Activated T-cell treated with anti-CD3 and anti-CD28 coated beads, Interleukin-2, amount 50 U/mL, for 72 hours (primary cell): Measurements from ENCODE around the gene CEP89. TPM values are rescaled to one million over a fixed set of nuclear protein-coding genes. Genes with fewer than 3 reads are reported as not detected.
"Not testable (repeated sequence)": the region's sequence is repeated elsewhere in the genome, so short reads cannot be mapped to it uniquely, and the experiment has no call there.

Experiments
- ATAC-seq, 2 donors: fragments of 150-1000 bp; cut with Tn5 transposase; replicated peaks in 1 of 2; 2 replicates each; pipeline ENCODE4 v1.10.0; 2021; ENCODE audit warnings: moderate library complexity in 2 of 2, mild to moderate bottlenecking in 1 of 2
- DNase-seq, 2 donors: peaks; one replicate each; pipeline ENCODE4 v3.0.0; 2021 to 2022; ENCODE audit warnings: mixed read lengths in 1 of 2
- H3K27ac Mint-ChIP-seq: one replicate; pipeline ENCODE4 v1.8.0; 2022; ENCODE audit warnings: mild to moderate bottlenecking, moderate library complexity, mixed read lengths
- H3K27me3 Mint-ChIP-seq: one replicate; pipeline ENCODE4 v1.8.0; 2022; ENCODE audit warnings: low read depth, mixed read lengths
- H3K36me3 Mint-ChIP-seq, 2 donors: one replicate each; pipeline ENCODE4 v1.8.0; 2022; ENCODE audit warnings: mixed read lengths in 2 of 2, mild to moderate bottlenecking in 1 of 2; ENCODE audit not compliant: insufficient read depth in 2 of 2
- H3K4me1 Mint-ChIP-seq: one replicate; pipeline ENCODE4 v1.8.0; 2022; ENCODE audit warnings: low read depth, mixed read lengths
- H3K4me3 Mint-ChIP-seq, 2 donors: one replicate each; pipeline ENCODE4 v1.8.0; 2022; ENCODE audit warnings: mild to moderate bottlenecking in 2 of 2, mixed read lengths in 2 of 2, moderate library complexity in 2 of 2
- H3K9me3 Mint-ChIP-seq, 2 donors: one replicate each; pipeline ENCODE4 v1.8.0; 2022; ENCODE audit warnings: mixed read lengths in 2 of 2
- total RNA-seq, 2 donors: library from RNA; stranded (reverse); gene quantifications; one replicate each; pipeline ENCODE4 v1.2.3, GENCODE V29; 2022

The CEP89 gene
- total RNA-seq = 10 to 100 TPM; 21.6 to 22.9 TPM

DNA sequence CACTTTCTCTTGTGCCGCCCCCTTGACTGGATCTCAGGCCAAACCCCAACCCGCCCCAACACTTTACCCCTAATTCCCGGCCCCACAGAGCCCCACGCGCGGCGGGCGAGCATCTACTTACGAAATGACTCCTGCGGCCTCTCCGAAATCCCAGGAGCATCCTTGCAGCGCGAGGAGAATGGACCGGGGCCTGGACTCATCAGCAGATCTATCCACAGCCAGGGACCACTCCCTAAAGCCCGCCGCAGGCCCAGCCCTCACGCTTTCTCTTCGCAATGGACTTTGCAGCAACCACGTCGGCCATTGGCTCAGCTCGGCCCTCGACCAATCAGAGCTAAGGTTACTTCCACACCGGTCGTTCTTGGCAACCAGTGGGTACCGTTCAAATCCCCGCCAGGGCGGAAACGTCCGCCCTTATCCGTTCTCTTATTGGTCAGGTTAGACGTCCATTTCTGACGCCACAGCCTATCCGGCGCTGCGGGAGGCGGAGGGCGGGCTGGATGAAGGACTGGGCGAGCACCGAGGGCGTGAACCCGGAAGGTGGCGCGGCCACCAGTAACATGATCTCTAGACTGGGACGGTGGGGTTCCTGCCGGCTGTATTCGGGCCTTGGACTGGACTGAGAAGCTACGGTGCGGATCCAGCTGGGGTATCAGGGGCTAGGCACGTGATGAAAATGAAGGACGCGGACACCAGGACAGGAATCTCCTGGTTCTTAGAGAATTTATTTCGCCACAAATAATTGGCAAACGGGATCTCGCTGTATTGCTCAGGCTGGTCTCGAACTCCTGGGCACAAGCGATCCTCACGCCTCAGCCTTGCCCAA is at the start of gene CEP89, which contains the start of gene FAAP24:
Gene CEP89 (minus strand): TSS at position 244 of the 826 bp plus-strand sequence. CDS start 84 bp downstream, at position 160.
Gene FAAP24 (plus strand): TSS at position 528 of the 826 bp plus-strand sequence. CDS start 955 bp downstream, outside the sequence.
- Mint-ChIP-seq H3K9me3 (no peaks in the 10 kb centered on the region), H3K27me3 (no peaks in the 10 kb centered on the region), H3K36me3 (peaks cover 8 to 13% of the 10 kb centered on the region in 2 donors), H3K4me3 (peak within 1 kb of the TSS; percentile 97 to 100), H3K4me1 (peaks cover 17% of the 10 kb centered on the region), H3K27ac (peak within 1 kb of the TSS; percentile 95)
- DNase-seq = peak; percentile 97 to 98
- ATAC-seq = peak; percentile 98 to 99

DNA sequence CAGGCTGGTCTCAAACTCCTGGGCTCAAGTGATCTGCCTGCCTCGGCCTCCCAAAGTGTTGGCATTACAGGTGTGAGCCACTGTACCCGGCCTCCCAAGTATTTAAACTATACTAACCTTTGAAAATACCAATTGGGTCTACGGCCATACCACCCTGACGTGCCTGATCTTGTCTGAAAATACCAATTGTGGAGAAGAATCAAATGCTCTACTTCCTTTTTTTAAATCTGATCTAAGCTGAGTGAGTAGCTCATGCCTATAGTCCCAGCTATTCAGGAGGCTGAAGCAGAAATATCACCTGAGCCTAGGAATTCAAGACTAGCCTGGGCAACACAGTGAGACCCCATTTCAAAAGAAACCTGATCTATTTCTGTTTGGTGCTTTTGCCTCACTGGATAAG is 39.1 kb upstream of the CEP89 start:
- DNase-seq, H3K4me3 Mint-ChIP-seq, H3K27ac Mint-ChIP-seq, H3K36me3 Mint-ChIP-seq, ATAC-seq, H3K9me3 Mint-ChIP-seq, H3K4me1 Mint-ChIP-seq, H3K27me3 Mint-ChIP-seq: not testable (repeated sequence)

GRCh38 chr19:33008738-33009137 is 37.0 kb upstream of the CEP89 start:
- Mint-ChIP-seq H3K27me3 (no peaks in the 10 kb centered on the region), H3K36me3 (no peaks in the 10 kb centered on the region), H3K9me3 (no peaks in the 10 kb centered on the region), H3K4me1 (no peaks in the 10 kb centered on the region), H3K27ac (no peak overlapping the region), H3K4me3 (no peak overlapping the region)
- ATAC-seq (no peak), DNase-seq (no peak)

GRCh38 chr19:33005440-33005839 is 33.7 kb upstream of the CEP89 start:
- H3K4me1 Mint-ChIP-seq = peaks cover 4% of the 10 kb centered on the region
- no peaks in the 10 kb centered on the region for H3K27me3 Mint-ChIP-seq
- H3K36me3 Mint-ChIP-seq = no peaks in the 10 kb centered on the region
- no peaks in the 10 kb centered on the region for H3K9me3 Mint-ChIP-seq
- no peak overlapping the region for H3K4me3 Mint-ChIP-seq
- H3K27ac Mint-ChIP-seq = no peak overlapping the region
- DNase-seq = no peak
- ATAC-seq = no peak

- not testable (repeated sequence) for H3K36me3 Mint-ChIP-seq, H3K4me1 Mint-ChIP-seq, ATAC-seq, H3K27ac Mint-ChIP-seq, DNase-seq, H3K4me3 Mint-ChIP-seq, H3K9me3 Mint-ChIP-seq, H3K27me3 Mint-ChIP-seq
Observed at GRCh38 chr19:33003424-33004024, 31.8 kb upstream of the CEP89 start.

- H3K9me3 Mint-ChIP-seq, H3K27ac Mint-ChIP-seq, H3K27me3 Mint-ChIP-seq, H3K36me3 Mint-ChIP-seq, ATAC-seq, DNase-seq, H3K4me3 Mint-ChIP-seq: not testable (repeated sequence)
- H3K4me1 Mint-ChIP-seq = peaks cover 12% of the 10 kb centered on the region
Observed at GRCh38 chr19:33002126-33002865, 30.5 kb upstream of the CEP89 start.

GRCh38 chr19:33000910-33001309 is 29.2 kb upstream of the CEP89 start:
- no peaks in the 10 kb centered on the region for H3K36me3 Mint-ChIP-seq
- no peaks in the 10 kb centered on the region for H3K27me3 Mint-ChIP-seq
- peaks cover 12% of the 10 kb centered on the region for H3K4me1 Mint-ChIP-seq
- ATAC-seq = no peak
- no peak overlapping the region for H3K4me3 Mint-ChIP-seq
- no peaks in the 10 kb centered on the region for H3K9me3 Mint-ChIP-seq
- no peak overlapping the region for H3K27ac Mint-ChIP-seq
- DNase-seq = no peak

DNA sequence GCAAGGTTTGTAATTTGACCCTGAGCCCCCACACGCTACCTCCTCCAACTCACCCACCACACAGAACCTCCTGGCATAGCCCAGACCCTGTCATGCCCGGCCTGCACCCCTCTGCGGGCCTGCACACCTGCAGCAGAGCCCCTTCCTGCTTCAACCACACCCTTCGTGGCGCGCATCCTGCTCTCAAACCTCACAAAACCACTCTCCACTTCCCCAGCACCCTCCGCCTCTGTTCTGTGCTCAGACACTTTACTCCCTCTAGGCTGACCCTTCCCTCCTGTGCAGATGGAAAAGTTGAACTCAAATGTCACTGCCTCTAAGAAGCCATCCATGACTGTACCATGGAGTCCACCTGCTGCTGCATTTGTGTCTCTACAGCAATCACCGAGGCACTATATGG is 28.8 kb upstream of the CEP89 start:
- Mint-ChIP-seq H3K4me1 (peaks cover 12% of the 10 kb centered on the region), H3K9me3 (no peaks in the 10 kb centered on the region), H3K36me3 (no peaks in the 10 kb centered on the region), H3K4me3 (no peak overlapping the region), H3K27ac (no peak overlapping the region), H3K27me3 (no peaks in the 10 kb centered on the region)
- peak in 1 of 2 donors; percentile 6 for DNase-seq
- ATAC-seq = no peak

- Mint-ChIP-seq H3K27ac (no peak overlapping the region), H3K4me1 (peaks cover 12% of the 10 kb centered on the region), H3K4me3 (no peak overlapping the region), H3K27me3 (no peaks in the 10 kb centered on the region), H3K9me3 (no peaks in the 10 kb centered on the region), H3K36me3 (no peaks in the 10 kb centered on the region)
- no peak for ATAC-seq
- no peak for DNase-seq
Observed at GRCh38 chr19:32998722-32999121, 27.0 kb upstream of the CEP89 start.

DNA sequence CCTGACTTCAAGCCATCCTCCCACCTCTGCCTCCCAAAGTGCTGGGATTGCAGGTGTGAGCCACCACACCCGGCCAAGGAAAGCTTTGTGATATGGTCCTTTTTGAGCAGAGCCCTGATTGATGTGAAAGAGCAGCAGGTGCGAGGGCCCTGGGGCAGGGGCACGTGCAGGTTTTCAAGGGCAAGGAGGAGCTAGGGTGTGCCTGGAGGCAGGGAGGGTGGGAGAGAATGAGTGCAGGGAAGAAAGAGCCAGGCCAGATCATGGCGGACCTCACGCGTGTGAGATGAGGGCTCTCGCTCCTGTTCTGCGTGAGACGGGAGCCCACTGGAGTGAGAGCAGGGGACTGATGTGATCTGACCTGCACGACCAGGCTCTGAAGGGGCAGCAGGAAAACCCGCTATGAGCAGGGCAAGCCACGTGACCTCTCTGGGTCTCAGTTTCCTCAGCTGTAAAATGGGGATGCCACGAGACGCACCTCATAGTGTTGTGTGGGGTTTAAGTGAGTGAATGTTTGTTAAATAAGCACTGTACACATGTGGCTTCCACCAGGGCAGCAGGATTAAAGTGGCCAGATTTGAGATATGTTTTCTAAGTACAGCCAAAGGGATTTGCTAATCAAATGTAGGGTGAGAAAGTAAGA is 26.1 kb upstream of the CEP89 start:
- H3K27ac Mint-ChIP-seq = no peak overlapping the region
- no peaks in the 10 kb centered on the region for H3K9me3 Mint-ChIP-seq
- no peak for DNase-seq
- H3K36me3 Mint-ChIP-seq = no peaks in the 10 kb centered on the region
- no peaks in the 10 kb centered on the region for H3K27me3 Mint-ChIP-seq
- ATAC-seq = no peak
- H3K4me1 Mint-ChIP-seq = peaks cover 12% of the 10 kb centered on the region
- no peak overlapping the region for H3K4me3 Mint-ChIP-seq

- H3K4me3 Mint-ChIP-seq, ATAC-seq, H3K27ac Mint-ChIP-seq, H3K36me3 Mint-ChIP-seq, H3K9me3 Mint-ChIP-seq, H3K27me3 Mint-ChIP-seq, DNase-seq: not testable (repeated sequence)
- H3K4me1 Mint-ChIP-seq = peaks cover 12% of the 10 kb centered on the region
Observed at GRCh38 chr19:32997061-32997464, 25.3 kb upstream of the CEP89 start.

- not testable (repeated sequence) for ATAC-seq, H3K4me3 Mint-ChIP-seq, H3K27me3 Mint-ChIP-seq, DNase-seq, H3K36me3 Mint-ChIP-seq, H3K27ac Mint-ChIP-seq, H3K9me3 Mint-ChIP-seq
- peaks cover 12% of the 10 kb centered on the region for H3K4me1 Mint-ChIP-seq
Observed at GRCh38 chr19:32995966-32996365, 24.2 kb upstream of the CEP89 start.

- H3K27me3 Mint-ChIP-seq = no peaks in the 10 kb centered on the region
- H3K4me1 Mint-ChIP-seq = no peaks in the 10 kb centered on the region
- H3K27ac Mint-ChIP-seq = no peak overlapping the region
- DNase-seq (no peak), ATAC-seq (no peak)
- H3K9me3 Mint-ChIP-seq = no peaks in the 10 kb centered on the region
- peaks cover 0 to 2% of the 10 kb centered on the region in 2 donors for H3K36me3 Mint-ChIP-seq
- no peak overlapping the region for H3K4me3 Mint-ChIP-seq
Observed at GRCh38 chr19:32988724-32989123, 17.0 kb upstream of the CEP89 start.
